IMR-90 (cell line): ENCODE measurements around the gene ZMYND10.

Experiments
- BHLHE40 ChIP-seq: fragments of 150-350 bp; IDR thresholded peaks from 2 replicates; pipeline ENCODE4 v1.6.1; 2016; ENCODE audit warnings: mild to moderate bottlenecking, low read depth, low read length
- CEBPB ChIP-seq: IDR thresholded peaks from 2 replicates; pipeline ENCODE4 v1.6.1; 2012; ENCODE audit warnings: low read depth, low read length, improper control_type of control experiment
- MAZ ChIP-seq: IDR thresholded peaks from 2 replicates; pipeline ENCODE4 v1.6.1; 2012; ENCODE audit warnings: low read depth, mild to moderate bottlenecking, low read length, improper control_type of control experiment, moderate library complexity, borderline replicate concordance
- MXI1 ChIP-seq: IDR thresholded peaks from 2 replicates; pipeline ENCODE4 v1.6.1; 2012; ENCODE audit warnings: low read depth, mild to moderate bottlenecking, low read length, moderate library complexity, borderline replicate concordance
- NFE2L2 ChIP-seq: fragments of 150-350 bp; IDR thresholded peaks from 2 replicates; pipeline ENCODE4 v1.6.1; 2016; ENCODE audit warnings: low read depth, mild to moderate bottlenecking, low read length
- POLR2A ChIP-seq: IDR thresholded peaks from 2 replicates; pipeline ENCODE4 v1.6.1; 2012; ENCODE audit warnings: mild to moderate bottlenecking, low read depth, low read length
- RAD21 ChIP-seq: IDR thresholded peaks from 2 replicates; pipeline ENCODE4 v1.6.1; 2012; ENCODE audit warnings: low read length, improper control_type of control experiment
- RCOR1 ChIP-seq: IDR thresholded peaks from 2 replicates; pipeline ENCODE4 v1.6.1; 2012; ENCODE audit warnings: mild to moderate bottlenecking, low read length, improper control_type of control experiment; ENCODE audit not compliant: insufficient replicate concordance
- RFX5 ChIP-seq: IDR thresholded peaks from 2 replicates; pipeline ENCODE4 v1.8.0; 2012; ENCODE audit warnings: low read depth, mild to moderate bottlenecking, low read length, moderate library complexity
- SMC3 ChIP-seq: fragments of 150-350 bp; IDR thresholded peaks from 2 replicates; pipeline ENCODE4 v1.6.1; 2016; ENCODE audit warnings: low read depth, mild to moderate bottlenecking, antibody characterized with exemption, low read length, moderate library complexity
- TF ChIP-seq, protein P1 (sequence below): conservative IDR thresholded peaks from 2 replicates; pipeline ENCODE4 v1.5.1; 2012; ENCODE audit warnings: mild to moderate bottlenecking, low read depth, low read length, improper control_type of control experiment
- TF ChIP-seq, protein P2 (sequence below): fragments of 150-350 bp; IDR thresholded peaks from 2 replicates; pipeline ENCODE4 v1.6.1; 2017; ENCODE audit warnings: mild to moderate bottlenecking, antibody characterized with exemption, low read length, low read depth
- TF ChIP-seq, protein P3 (sequence below): fragments of 150-350 bp; IDR thresholded peaks from 2 replicates; pipeline ENCODE4 v1.6.1; 2016; ENCODE audit warnings: low read depth, mild to moderate bottlenecking, low read length, moderate library complexity, borderline replicate concordance

DNA sequence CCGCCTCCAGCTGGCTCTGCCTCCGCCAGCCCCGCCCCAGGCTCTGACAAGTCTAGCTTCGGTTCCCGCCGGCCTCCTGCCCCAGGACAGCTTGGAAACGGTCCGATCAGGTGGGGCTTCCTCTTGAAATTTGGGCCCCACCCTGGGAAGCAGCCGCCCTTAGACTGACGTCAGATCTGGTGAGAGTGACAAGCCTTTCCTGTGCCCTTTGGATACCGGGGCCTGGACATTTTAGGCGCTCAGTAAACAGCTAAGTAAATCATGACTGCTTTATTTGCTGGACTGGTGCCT is 45.9 kb downstream of the ZMYND10 start:
- TF ChIP-seq, protein P1, sequence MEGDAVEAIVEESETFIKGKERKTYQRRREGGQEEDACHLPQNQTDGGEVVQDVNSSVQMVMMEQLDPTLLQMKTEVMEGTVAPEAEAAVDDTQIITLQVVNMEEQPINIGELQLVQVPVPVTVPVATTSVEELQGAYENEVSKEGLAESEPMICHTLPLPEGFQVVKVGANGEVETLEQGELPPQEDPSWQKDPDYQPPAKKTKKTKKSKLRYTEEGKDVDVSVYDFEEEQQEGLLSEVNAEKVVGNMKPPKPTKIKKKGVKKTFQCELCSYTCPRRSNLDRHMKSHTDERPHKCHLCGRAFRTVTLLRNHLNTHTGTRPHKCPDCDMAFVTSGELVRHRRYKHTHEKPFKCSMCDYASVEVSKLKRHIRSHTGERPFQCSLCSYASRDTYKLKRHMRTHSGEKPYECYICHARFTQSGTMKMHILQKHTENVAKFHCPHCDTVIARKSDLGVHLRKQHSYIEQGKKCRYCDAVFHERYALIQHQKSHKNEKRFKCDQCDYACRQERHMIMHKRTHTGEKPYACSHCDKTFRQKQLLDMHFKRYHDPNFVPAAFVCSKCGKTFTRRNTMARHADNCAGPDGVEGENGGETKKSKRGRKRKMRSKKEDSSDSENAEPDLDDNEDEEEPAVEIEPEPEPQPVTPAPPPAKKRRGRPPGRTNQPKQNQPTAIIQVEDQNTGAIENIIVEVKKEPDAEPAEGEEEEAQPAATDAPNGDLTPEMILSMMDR = no peak
- TF ChIP-seq SMC3 (no peak), RAD21 (no peak), POLR2A (no peak), MXI1 (no peak), RFX5 (no peak), CEBPB (no peak), NFE2L2 (no peak), RCOR1 (no peak), MAZ (no peak), BHLHE40 (no peak)
- TF ChIP-seq, protein P2, sequence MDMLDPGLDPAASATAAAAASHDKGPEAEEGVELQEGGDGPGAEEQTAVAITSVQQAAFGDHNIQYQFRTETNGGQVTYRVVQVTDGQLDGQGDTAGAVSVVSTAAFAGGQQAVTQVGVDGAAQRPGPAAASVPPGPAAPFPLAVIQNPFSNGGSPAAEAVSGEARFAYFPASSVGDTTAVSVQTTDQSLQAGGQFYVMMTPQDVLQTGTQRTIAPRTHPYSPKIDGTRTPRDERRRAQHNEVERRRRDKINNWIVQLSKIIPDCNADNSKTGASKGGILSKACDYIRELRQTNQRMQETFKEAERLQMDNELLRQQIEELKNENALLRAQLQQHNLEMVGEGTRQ = no peak
- TF ChIP-seq, protein P3, sequence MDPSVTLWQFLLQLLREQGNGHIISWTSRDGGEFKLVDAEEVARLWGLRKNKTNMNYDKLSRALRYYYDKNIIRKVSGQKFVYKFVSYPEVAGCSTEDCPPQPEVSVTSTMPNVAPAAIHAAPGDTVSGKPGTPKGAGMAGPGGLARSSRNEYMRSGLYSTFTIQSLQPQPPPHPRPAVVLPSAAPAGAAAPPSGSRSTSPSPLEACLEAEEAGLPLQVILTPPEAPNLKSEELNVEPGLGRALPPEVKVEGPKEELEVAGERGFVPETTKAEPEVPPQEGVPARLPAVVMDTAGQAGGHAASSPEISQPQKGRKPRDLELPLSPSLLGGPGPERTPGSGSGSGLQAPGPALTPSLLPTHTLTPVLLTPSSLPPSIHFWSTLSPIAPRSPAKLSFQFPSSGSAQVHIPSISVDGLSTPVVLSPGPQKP = no peak
